ENCODE results near the gene SLN. TPM values are rescaled to one million over a fixed set of nuclear protein-coding genes. Genes with fewer than 3 reads are reported as not detected.

The SLN gene
- total RNA-seq: not detected in 2 replicates

DNA sequence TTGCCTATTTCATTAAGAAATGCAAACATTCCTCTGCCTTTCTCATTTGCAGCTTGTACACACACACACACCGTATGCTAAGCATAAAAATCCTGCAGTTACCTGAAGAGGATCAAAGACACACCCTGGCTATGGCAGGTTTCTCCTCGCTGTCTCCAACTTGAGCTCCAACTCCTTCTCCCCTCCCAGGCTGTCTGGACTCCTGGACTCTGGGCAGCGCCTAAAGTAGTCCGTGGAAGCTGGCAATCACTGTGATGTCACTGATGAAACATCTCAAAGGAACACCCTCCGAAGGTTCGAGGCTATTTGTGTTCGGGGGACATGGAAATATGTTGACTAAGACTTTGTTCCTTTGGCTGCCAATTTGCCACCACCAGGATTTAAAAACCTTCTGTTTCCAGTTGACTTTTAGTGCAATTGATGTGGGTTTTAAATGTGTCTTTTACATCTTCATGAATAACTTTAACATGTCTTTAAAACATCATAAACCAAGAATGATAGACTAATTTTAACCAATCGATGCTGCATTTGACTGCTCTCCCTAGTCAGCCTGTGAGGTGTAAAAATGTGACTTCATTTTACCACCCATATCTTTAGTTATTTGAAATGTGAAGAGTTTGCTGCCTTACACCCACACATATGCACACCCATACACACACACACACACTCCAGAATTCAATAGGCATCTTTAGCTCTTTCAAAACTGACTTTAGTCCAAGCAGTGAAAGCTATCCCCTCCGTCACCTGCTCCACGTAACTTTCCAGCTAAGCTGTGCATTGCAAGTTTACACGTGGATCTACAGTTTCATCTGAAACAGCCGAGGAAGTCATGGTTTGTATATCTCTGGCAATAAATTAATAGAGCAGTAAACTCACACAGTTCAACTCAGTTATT is at the start of gene SLN:
Gene SLN (minus strand): TSS at position 196 of the 895 bp plus-strand sequence.

Other genes starting within 250 kb of the SLN start
- gene ALKBH8, start 146.3 kb downstream of the SLN start, total RNA-seq: 5.3 and 6.2 TPM in 2 replicates
- 0.83 and 1.1 TPM in 2 replicates for gene ELMOD1, start 120.9 kb downstream of the SLN start, total RNA-seq
- gene SLC35F2, start 146.7 kb upstream of the SLN start, total RNA-seq: 7.3 and 8.0 TPM in 2 replicates
- gene RAB39A, start 216.4 kb upstream of the SLN start, total RNA-seq: not detected in 2 replicates

Measured in smooth muscle cell of bladder (primary cell).